Calu3 (cell line): ENCODE measurements around the gene IL12RB1. TPM values are rescaled to one million over a fixed set of nuclear protein-coding genes. Genes with fewer than 3 reads are reported as not detected.

Experiments used
- BruUV-seq: library from RNA; stranded (reverse); fragments of 400-500 nt; replicated peaks from 2 replicates; lab custom pipeline; 2021; lab: Mats Ljungman, UMichigan
- CTCF ChIA-PET: fragments of 300-600 bp; sonication (Branson Sonifier 250); formaldehyde crosslinking; loops from one replicate; lab custom pipeline; 2022; ENCODE audit warnings: antibody characterized with exemption; lab: Charles Lee
- DNase-seq: peaks from one replicate; pipeline ENCODE4 v3.0.0; 2022
- H3K27ac Mint-ChIP-seq: one replicate; pipeline ENCODE4 v1.8.0; 2022; ENCODE audit warnings: mixed read lengths; ENCODE audit not compliant: unreplicated experiment
- H3K27me3 Mint-ChIP-seq: one replicate; pipeline ENCODE4 v1.8.0; 2022; ENCODE audit warnings: mixed read lengths; ENCODE audit not compliant: unreplicated experiment
- H3K36me3 Mint-ChIP-seq: one replicate; pipeline ENCODE4 v1.8.0; 2022; ENCODE audit warnings: mild to moderate bottlenecking, moderate library complexity, mixed read lengths; ENCODE audit not compliant: insufficient read depth, unreplicated experiment
- H3K4me1 Mint-ChIP-seq: one replicate; pipeline ENCODE4 v1.8.0; 2022; ENCODE audit warnings: mild to moderate bottlenecking, low read depth, mixed read lengths; ENCODE audit not compliant: unreplicated experiment
- H3K4me3 Mint-ChIP-seq: one replicate; pipeline ENCODE4 v1.8.0; 2022; ENCODE audit warnings: mild to moderate bottlenecking, low read depth, moderate library complexity, mixed read lengths; ENCODE audit not compliant: unreplicated experiment
- H3K9me3 Mint-ChIP-seq: one replicate; pipeline ENCODE4 v1.8.0; 2022; ENCODE audit warnings: low read depth, mixed read lengths; ENCODE audit not compliant: unreplicated experiment
- CTCF ChIP-seq: fragments of 200-600 bp; IDR thresholded peaks from one replicate; pipeline ENCODE4 v1.8.0; 2022; ENCODE audit warnings: antibody characterized with exemption; ENCODE audit not compliant: unreplicated experiment
- intact Hi-C: fragments of 100-400 bp; cut with micrococcal nuclease; formaldehyde crosslinking; loops from one replicate; pipeline ENCODE4 v1.10.0; 2022; ENCODE audit not compliant: unreplicated experiment
- total RNA-seq: library from RNA; stranded (reverse); gene quantifications from 2 replicates; pipeline ENCODE4 v1.2.3, GENCODE V29; 2022

IL12RB1 gene
- total RNA-seq, 1 experiment from 2014 or later = not detected

- H3K36me3 Mint-ChIP-seq = no peaks in the 10 kb centered on the region
- TF ChIP-seq CTCF = no peak
- intact Hi-C loops = no loop called here
- no TSS peak for BruUV-seq
- no peak overlapping the region for H3K27ac Mint-ChIP-seq
- no peak for DNase-seq
- H3K9me3 Mint-ChIP-seq = no peaks in the 10 kb centered on the region
- H3K4me3 Mint-ChIP-seq = no peak overlapping the region
- H3K4me1 Mint-ChIP-seq = no peaks in the 10 kb centered on the region
- CTCF ChIA-PET = interaction anchor here (0.5 kb wide), 1 partner anchor 368 kb away, joined by 3 read pairs; no protein-coding TSS in a partner anchor
- no peaks in the 10 kb centered on the region for H3K27me3 Mint-ChIP-seq
These were observed 14.4 kb downstream of the IL12RB1 start for GRCh38 chr19:18072335-18072734.

- intact Hi-C loops = no loop called here
- H3K36me3 Mint-ChIP-seq = no peaks in the 10 kb centered on the region
- no TSS peak for BruUV-seq
- CTCF ChIA-PET = no interaction called here
- no peak overlapping the region for H3K27ac Mint-ChIP-seq
- no peak overlapping the region for H3K4me3 Mint-ChIP-seq
- no peak for DNase-seq
- no peaks in the 10 kb centered on the region for H3K27me3 Mint-ChIP-seq
- TF ChIP-seq CTCF = no peak
- H3K4me1 Mint-ChIP-seq = no peaks in the 10 kb centered on the region
- no peaks in the 10 kb centered on the region for H3K9me3 Mint-ChIP-seq
These were observed 16.6 kb downstream of the IL12RB1 start for GRCh38 chr19:18070181-18070580.

- no peak for TF ChIP-seq CTCF
- no peak overlapping the region for H3K4me3 Mint-ChIP-seq
- H3K4me1 Mint-ChIP-seq = no peaks in the 10 kb centered on the region
- no TSS peak for BruUV-seq
- CTCF ChIA-PET = no interaction called here
- no peak for DNase-seq
- H3K36me3 Mint-ChIP-seq = no peaks in the 10 kb centered on the region
- intact Hi-C loops = no loop called here
- H3K27me3 Mint-ChIP-seq = no peaks in the 10 kb centered on the region
- H3K27ac Mint-ChIP-seq = no peak overlapping the region
- no peaks in the 10 kb centered on the region for H3K9me3 Mint-ChIP-seq
These were observed 17.4 kb downstream of the IL12RB1 start for GRCh38 chr19:18069383-18069782.

GRCh38 chr19:18068395-18068794, 18.3 kb downstream of the IL12RB1 start:
- CTCF ChIA-PET = no interaction called here
- TF ChIP-seq CTCF = no peak
- Mint-ChIP-seq H3K4me1 (no peaks in the 10 kb centered on the region), H3K9me3 (no peaks in the 10 kb centered on the region), H3K27me3 (no peaks in the 10 kb centered on the region), H3K4me3 (no peak overlapping the region), H3K36me3 (no peaks in the 10 kb centered on the region), H3K27ac (no peak overlapping the region)
- no peak for DNase-seq
- BruUV-seq = no TSS peak
- intact Hi-C loops = no loop called here
